Osteocyte (in vitro differentiated cells): ENCODE data around the gene AGMO. TPM values are rescaled to one million over a fixed set of nuclear protein-coding genes. Genes with fewer than 3 reads are reported as not detected.

Experiments
- DNase-seq: peaks from one replicate; pipeline ENCODE4 v3.0.0; 2021; ENCODE audit warnings: mixed read lengths; ENCODE audit not compliant: unreplicated experiment; ENCODE audit errors: extremely low spot score
- H3K27ac Mint-ChIP-seq: one replicate; pipeline ENCODE4 v1.8.0; 2021; ENCODE audit warnings: mild to moderate bottlenecking, mixed read lengths; ENCODE audit not compliant: unreplicated experiment
- H3K27me3 Mint-ChIP-seq: one replicate; pipeline ENCODE4 v1.8.0; 2021; ENCODE audit warnings: mixed read lengths; ENCODE audit not compliant: unreplicated experiment
- H3K36me3 Mint-ChIP-seq: one replicate; pipeline ENCODE4 v1.8.0; 2021; ENCODE audit warnings: mixed read lengths; ENCODE audit not compliant: unreplicated experiment
- H3K4me1 Mint-ChIP-seq: one replicate; pipeline ENCODE4 v1.8.0; 2021; ENCODE audit warnings: mixed read lengths; ENCODE audit not compliant: unreplicated experiment
- H3K4me3 Mint-ChIP-seq: one replicate; pipeline ENCODE4 v1.8.0; 2021; ENCODE audit warnings: mild to moderate bottlenecking, moderate library complexity, mixed read lengths; ENCODE audit not compliant: unreplicated experiment
- H3K9me3 Mint-ChIP-seq: one replicate; pipeline ENCODE4 v1.8.0; 2021; ENCODE audit warnings: mixed read lengths; ENCODE audit not compliant: unreplicated experiment
- CTCF ChIP-seq: fragments of 200-600 bp; sonication (generic); IDR thresholded peaks from 2 replicates; pipeline ENCODE4 v1.5.0; 2021; ENCODE audit warnings: antibody characterized with exemption, mild to moderate bottlenecking, moderate library complexity
- total RNA-seq: library from RNA; stranded (reverse); gene quantifications from 2 replicates; pipeline ENCODE4 v1.2.1, GENCODE V29; 2021

The AGMO gene
- total RNA-seq, 1 donor from 2014 or later = 1.7 TPM

- Mint-ChIP-seq H3K9me3 (peaks cover 5% of the 10 kb centered on the region), H3K27ac (no peak overlapping the region), H3K4me1 (no peaks in the 10 kb centered on the region), H3K36me3 (peaks cover 2% of the 10 kb centered on the region), H3K4me3 (no peak overlapping the region), H3K27me3 (no peaks in the 10 kb centered on the region)
- DNase-seq = no peak
- TF ChIP-seq CTCF = no peak
Measured at GRCh38 chr7:15489383-15489782, 72.4 kb downstream of the AGMO start.

- Mint-ChIP-seq H3K27me3 (no peaks in the 10 kb centered on the region), H3K27ac (no peak overlapping the region), H3K36me3 (peaks cover 2% of the 10 kb centered on the region), H3K4me1 (no peaks in the 10 kb centered on the region), H3K9me3 (peaks cover 5% of the 10 kb centered on the region), H3K4me3 (no peak overlapping the region)
- no peak for DNase-seq
- no peak for TF ChIP-seq CTCF
Measured at GRCh38 chr7:15488401-15488800, 73.4 kb downstream of the AGMO start.

- peaks cover 2% of the 10 kb centered on the region for H3K36me3 Mint-ChIP-seq
- H3K27me3 Mint-ChIP-seq = no peaks in the 10 kb centered on the region
- H3K4me1 Mint-ChIP-seq = no peaks in the 10 kb centered on the region
- peaks cover 5% of the 10 kb centered on the region for H3K9me3 Mint-ChIP-seq
- H3K4me3 Mint-ChIP-seq = no peak overlapping the region
- H3K27ac Mint-ChIP-seq = no peak overlapping the region
- TF ChIP-seq CTCF = no peak
- no peak for DNase-seq
Measured at GRCh38 chr7:15487896-15488295, 73.9 kb downstream of the AGMO start.

GRCh38 chr7:15485998-15486397 is 75.8 kb downstream of the AGMO start:
- Mint-ChIP-seq H3K9me3 (peaks cover 5% of the 10 kb centered on the region), H3K4me3 (no peak overlapping the region), H3K36me3 (peaks cover 2% of the 10 kb centered on the region), H3K27ac (no peak overlapping the region), H3K4me1 (no peaks in the 10 kb centered on the region), H3K27me3 (no peaks in the 10 kb centered on the region)
- no peak for TF ChIP-seq CTCF
- no peak for DNase-seq

GRCh38 chr7:15485431-15485830 is 76.4 kb downstream of the AGMO start:
- Mint-ChIP-seq H3K4me3 (no peak overlapping the region), H3K4me1 (peaks cover 2% of the 10 kb centered on the region), H3K36me3 (peaks cover 2% of the 10 kb centered on the region), H3K9me3 (peaks cover 5% of the 10 kb centered on the region), H3K27ac (no peak overlapping the region), H3K27me3 (no peaks in the 10 kb centered on the region)
- no peak for TF ChIP-seq CTCF
- DNase-seq = no peak
